MM.1S (cell line): ENCODE data around the gene MTFR1L.

Experiments used
- DNase-seq: peaks from one replicate; pipeline ENCODE4 v3.0.0-alpha.2; 2015
- H2AFZ ChIP-seq: fragments of 300-600 bp; sonication (generic); 2 replicates; pipeline ENCODE4 v1.6.0; 2016; ENCODE audit warnings: antibody characterized with exemption, low read length
- H3F3A ChIP-seq: fragments of 300-600 bp; sonication (generic); 2 replicates; pipeline ENCODE4 v1.6.1; 2016; ENCODE audit warnings: mild to moderate bottlenecking, antibody characterized with exemption, low read length, moderate library complexity, mixed read lengths; ENCODE audit not compliant: insufficient read depth
- H3K27ac ChIP-seq: fragments of 300-600 bp; sonication (generic); 2 replicates; pipeline ENCODE4 v1.5.1; 2016; ENCODE audit warnings: mild to moderate bottlenecking, low read length
- H3K27me3 ChIP-seq: fragments of 300-600 bp; sonication (generic); replicated peaks from 2 replicates; pipeline ENCODE4 v1.6.0; 2016; ENCODE audit warnings: low read length; ENCODE audit not compliant: insufficient read depth
- H3K36me3 ChIP-seq: fragments of 300-600 bp; sonication (generic); replicated peaks from 2 replicates; pipeline ENCODE4 v1.6.1; 2016; ENCODE audit warnings: mild to moderate bottlenecking, low read length, mixed read lengths; ENCODE audit not compliant: insufficient read depth
- H3K4me1 ChIP-seq: fragments of 300-600 bp; sonication (generic); 2 replicates; pipeline ENCODE4 v1.6.1; 2016; ENCODE audit warnings: low read length, mixed read lengths
- H3K4me2 ChIP-seq: fragments of 300-600 bp; sonication (generic); 2 replicates; pipeline ENCODE4 v1.6.0; 2016; ENCODE audit warnings: low read depth, low read length
- H3K4me3 ChIP-seq: fragments of 300-600 bp; sonication (generic); 2 replicates; pipeline ENCODE4 v1.5.1; 2016; ENCODE audit warnings: low read length, mixed read lengths
- H3K79me2 ChIP-seq: fragments of 300-600 bp; sonication (generic); 2 replicates; pipeline ENCODE4 v1.6.1; 2016; ENCODE audit warnings: mixed run types, low read length, mixed read lengths
- H3K9ac ChIP-seq: fragments of 300-600 bp; sonication (generic); 2 replicates; pipeline ENCODE4 v1.6.1; 2016; ENCODE audit warnings: low read length, mixed read lengths
- H3K9me2 ChIP-seq: fragments of 300-600 bp; sonication (generic); replicated peaks from 2 replicates; pipeline ENCODE4 v1.6.1; 2016; ENCODE audit warnings: mild to moderate bottlenecking, low read length, mixed read lengths; ENCODE audit not compliant: insufficient read depth
- H3K9me3 ChIP-seq: fragments of 300-600 bp; sonication (generic); replicated peaks from 2 replicates; pipeline ENCODE4 v1.6.1; 2016; ENCODE audit warnings: mild to moderate bottlenecking, low read length, mixed read lengths; ENCODE audit not compliant: insufficient read depth
- H4K20me1 ChIP-seq: fragments of 300-600 bp; sonication (generic); 2 replicates; pipeline ENCODE4 v1.6.1; 2016; ENCODE audit warnings: mild to moderate bottlenecking, low read length, moderate library complexity, mixed read lengths; ENCODE audit not compliant: insufficient read depth
- EZH2 ChIP-seq: fragments of 300-600 bp; sonication (generic); optimal IDR thresholded peaks from 2 replicates; pipeline ENCODE3; 2017; ENCODE audit warnings: low read depth, mild to moderate bottlenecking, antibody characterized with exemption, low read length, mixed read lengths
- EZH2phosphoT487 ChIP-seq: fragments of 300-600 bp; sonication (generic); IDR thresholded peaks from 2 replicates; pipeline ENCODE4 v1.6.1; 2018; ENCODE audit warnings: antibody characterized with exemption, low read length
- TF ChIP-seq, protein P1 (sequence below): fragments of 300-600 bp; sonication (generic); IDR thresholded peaks from 2 replicates; pipeline ENCODE4 v1.5.1; 2016; ENCODE audit warnings: antibody characterized with exemption, low read length, mixed read lengths

MTFR1L gene

DNA sequence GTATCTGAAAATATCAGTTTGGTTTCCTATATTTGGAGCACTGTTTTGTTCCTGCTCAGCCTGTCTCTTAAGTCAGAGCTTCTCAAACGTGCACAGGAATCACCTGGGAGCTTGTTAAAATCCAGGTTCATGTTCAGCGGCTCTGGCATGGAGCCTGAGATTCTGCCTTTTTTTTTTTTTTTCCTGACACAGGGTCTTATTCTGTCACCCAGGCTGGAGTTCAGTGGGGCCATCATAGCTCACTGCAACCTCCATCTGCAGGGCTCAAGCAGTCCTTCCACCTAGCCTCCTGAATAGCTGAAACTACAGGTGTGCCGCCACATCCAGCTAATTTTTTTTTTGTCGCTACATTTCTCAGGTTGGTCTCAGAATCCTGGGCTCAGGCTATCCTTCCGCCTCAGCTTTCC is 32.0 kb upstream of the MTFR1L start:
- Histone ChIP-seq H3K9me2 (no peaks in the 10 kb centered on the region), H3K27ac (no peak overlapping the region), H3F3A (no peaks in the 10 kb centered on the region), H3K4me1 (0 out of 2 replicates have a peak, but pooled peaks cover 6% of the 10 kb centered on the region), H4K20me1 (no peaks in the 10 kb centered on the region), H3K4me2 (no peak overlapping the region), H2AFZ (no peak overlapping the region), H3K79me2 (no peaks in the 10 kb centered on the region), H3K9me3 (no peaks in the 10 kb centered on the region), H3K9ac (no peak overlapping the region), H3K36me3 (no peaks in the 10 kb centered on the region), H3K4me3 (no peak overlapping the region), H3K27me3 (no peaks in the 10 kb centered on the region)
- DNase-seq: no peak
- TF ChIP-seq, protein P1, sequence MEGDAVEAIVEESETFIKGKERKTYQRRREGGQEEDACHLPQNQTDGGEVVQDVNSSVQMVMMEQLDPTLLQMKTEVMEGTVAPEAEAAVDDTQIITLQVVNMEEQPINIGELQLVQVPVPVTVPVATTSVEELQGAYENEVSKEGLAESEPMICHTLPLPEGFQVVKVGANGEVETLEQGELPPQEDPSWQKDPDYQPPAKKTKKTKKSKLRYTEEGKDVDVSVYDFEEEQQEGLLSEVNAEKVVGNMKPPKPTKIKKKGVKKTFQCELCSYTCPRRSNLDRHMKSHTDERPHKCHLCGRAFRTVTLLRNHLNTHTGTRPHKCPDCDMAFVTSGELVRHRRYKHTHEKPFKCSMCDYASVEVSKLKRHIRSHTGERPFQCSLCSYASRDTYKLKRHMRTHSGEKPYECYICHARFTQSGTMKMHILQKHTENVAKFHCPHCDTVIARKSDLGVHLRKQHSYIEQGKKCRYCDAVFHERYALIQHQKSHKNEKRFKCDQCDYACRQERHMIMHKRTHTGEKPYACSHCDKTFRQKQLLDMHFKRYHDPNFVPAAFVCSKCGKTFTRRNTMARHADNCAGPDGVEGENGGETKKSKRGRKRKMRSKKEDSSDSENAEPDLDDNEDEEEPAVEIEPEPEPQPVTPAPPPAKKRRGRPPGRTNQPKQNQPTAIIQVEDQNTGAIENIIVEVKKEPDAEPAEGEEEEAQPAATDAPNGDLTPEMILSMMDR: no peak
- no peak for TF ChIP-seq EZH2
- no peak for TF ChIP-seq EZH2phosphoT487

- Histone ChIP-seq H3F3A (no peaks in the 10 kb centered on the region), H3K9ac (no peak overlapping the region), H3K27me3 (no peaks in the 10 kb centered on the region), H3K9me2 (no peaks in the 10 kb centered on the region), H3K27ac (no peak overlapping the region), H3K4me2 (no peak overlapping the region), H3K4me1 (0 out of 2 replicates have a peak, but pooled peaks cover 6% of the 10 kb centered on the region), H2AFZ (no peak overlapping the region), H3K36me3 (no peaks in the 10 kb centered on the region), H3K79me2 (no peaks in the 10 kb centered on the region), H3K4me3 (no peak overlapping the region), H3K9me3 (no peaks in the 10 kb centered on the region), H4K20me1 (no peaks in the 10 kb centered on the region)
- no peak for DNase-seq
- TF ChIP-seq EZH2phosphoT487: no peak
- no peak for TF ChIP-seq EZH2
- TF ChIP-seq, protein P1: no peak
These were observed 29.3 kb upstream of the MTFR1L start for GRCh38 chr1:25790472-25790871.

GRCh38 chr1:25792115-25792514 is 27.6 kb upstream of the MTFR1L start:
- no peaks in the 10 kb centered on the region for H3K9me3 ChIP-seq
- H3K4me2 ChIP-seq: no peak overlapping the region
- no peak overlapping the region for H3K9ac ChIP-seq
- H3K9me2 ChIP-seq: no peaks in the 10 kb centered on the region
- H3K79me2 ChIP-seq: no peaks in the 10 kb centered on the region
- no peaks in the 10 kb centered on the region for H3F3A ChIP-seq
- no peak for DNase-seq
- H3K4me1 ChIP-seq: peaks cover 8% of the 10 kb centered on the region
- TF ChIP-seq EZH2phosphoT487 (no peak), EZH2 (no peak)
- TF ChIP-seq, protein P1: no peak
- no peak overlapping the region for H3K4me3 ChIP-seq
- H3K27ac ChIP-seq: no peak overlapping the region
- H3K36me3 ChIP-seq: no peaks in the 10 kb centered on the region
- no peak overlapping the region for H2AFZ ChIP-seq
- H4K20me1 ChIP-seq: no peaks in the 10 kb centered on the region
- H3K27me3 ChIP-seq: no peaks in the 10 kb centered on the region
